Loucy (cell line): ENCODE data around the gene QSOX1.
A peak's percentile ranks its signal among the peaks of the same experiment; 100 is the strongest.

Experiments used
- H2AFZ ChIP-seq: fragments of 200-600 bp; sonication (generic); 2 replicates; pipeline ENCODE4 v1.6.0; 2016; ENCODE audit warnings: antibody characterized with exemption, mild to moderate bottlenecking, low read length, moderate library complexity
- H3F3A ChIP-seq: fragments of 200-600 bp; 2 replicates; pipeline ENCODE4 v1.6.0; 2016; ENCODE audit warnings: antibody characterized with exemption, low read depth, mild to moderate bottlenecking
- H3K27me3 ChIP-seq: fragments of 200-600 bp; sonication (generic); 2 replicates; pipeline ENCODE4 v1.6.1; 2014; ENCODE audit warnings: low read length, mild to moderate bottlenecking; ENCODE audit not compliant: insufficient read depth, poor library complexity, severe bottlenecking
- H3K36me3 ChIP-seq: fragments of 200-600 bp; sonication (generic); 2 replicates; pipeline ENCODE4 v1.6.1; 2016; ENCODE audit warnings: low read length; ENCODE audit not compliant: insufficient read depth
- H3K4me1 ChIP-seq: fragments of 200-600 bp; sonication (generic); 2 replicates; pipeline ENCODE4 v1.5.1; 2014; ENCODE audit warnings: low read length, mild to moderate bottlenecking; ENCODE audit not compliant: insufficient read depth, poor library complexity, severe bottlenecking
- H3K4me2 ChIP-seq: fragments of 200-600 bp; sonication (generic); 2 replicates; pipeline ENCODE4 v1.6.0; 2014; ENCODE audit warnings: antibody characterized with exemption, low read length, low read depth, mild to moderate bottlenecking; ENCODE audit not compliant: poor library complexity, severe bottlenecking
- H3K4me3 ChIP-seq: fragments of 200-600 bp; sonication (generic); 2 replicates; pipeline ENCODE4 v1.5.1; 2014; ENCODE audit warnings: low read length, mild to moderate bottlenecking, mixed read lengths; ENCODE audit not compliant: poor library complexity, severe bottlenecking
- H3K79me2 ChIP-seq: fragments of 200-600 bp; sonication (generic); 2 replicates; pipeline ENCODE4 v1.6.1; 2014; ENCODE audit warnings: low read length; ENCODE audit not compliant: insufficient read depth
- H3K9ac ChIP-seq: fragments of 200-600 bp; sonication (generic); 2 replicates; pipeline ENCODE4 v1.6.0; 2014; ENCODE audit warnings: mild to moderate bottlenecking, low read depth, low read length, moderate library complexity; ENCODE audit not compliant: poor library complexity, severe bottlenecking
- H3K9me2 ChIP-seq: fragments of 200-600 bp; sonication (generic); replicated peaks from 2 replicates; pipeline ENCODE4 v1.6.1; 2016; ENCODE audit warnings: low read depth, low read length, mixed read lengths
- H3K9me3 ChIP-seq: fragments of 200-600 bp; sonication (generic); 2 replicates; pipeline ENCODE4 v1.6.1; 2014; ENCODE audit warnings: mild to moderate bottlenecking, antibody characterized with exemption, low read length, low read depth; ENCODE audit not compliant: insufficient read depth
- H4K20me1 ChIP-seq: fragments of 200-600 bp; sonication (generic); 2 replicates; pipeline ENCODE4 v1.6.0; 2014; ENCODE audit warnings: antibody characterized with exemption, low read length, mild to moderate bottlenecking; ENCODE audit not compliant: insufficient read depth, poor library complexity, severe bottlenecking
- CTCF ChIP-seq: fragments of 200-600 bp; sonication (generic); conservative IDR thresholded peaks from 2 replicates; pipeline ENCODE4 v1.5.1; 2014; ENCODE audit warnings: mild to moderate bottlenecking, antibody characterized with exemption, low read length
- EZH2phosphoT487 ChIP-seq: fragments of 200-600 bp; IDR thresholded peaks from 2 replicates; pipeline ENCODE4 v1.6.1; 2018; ENCODE audit warnings: antibody characterized with exemption, mild to moderate bottlenecking, moderate library complexity, borderline replicate concordance

QSOX1 gene

GRCh38 chr1:180136331-180136967 lies 18.2 kb upstream of the QSOX1 start:
- H3K4me3 ChIP-seq: no peak overlapping the region
- H3F3A ChIP-seq: no peaks in the 10 kb centered on the region
- H3K4me1 ChIP-seq: no peaks in the 10 kb centered on the region
- no peaks in the 10 kb centered on the region for H3K36me3 ChIP-seq
- no peaks in the 10 kb centered on the region for H3K79me2 ChIP-seq
- H2AFZ ChIP-seq: 0 out of 2 replicates have a peak overlapping the region, but pooled peaks have one; percentile 52
- no peaks in the 10 kb centered on the region for H3K9me2 ChIP-seq
- peaks cover 9% of the 10 kb centered on the region; the same call in 1 of the 2 replicates for H3K9me3 ChIP-seq
- TF ChIP-seq EZH2phosphoT487: no peak
- no peak for TF ChIP-seq CTCF
- H4K20me1 ChIP-seq: no peaks in the 10 kb centered on the region
- no peaks in the 10 kb centered on the region for H3K27me3 ChIP-seq
- H3K4me2 ChIP-seq: no peak overlapping the region
- H3K9ac ChIP-seq: no peak overlapping the region

- Histone ChIP-seq H3K36me3 (no peaks in the 10 kb centered on the region), H3K4me1 (no peaks in the 10 kb centered on the region), H3K4me3 (no peak overlapping the region), H3K9ac (no peak overlapping the region), H3K79me2 (no peaks in the 10 kb centered on the region), H3F3A (no peaks in the 10 kb centered on the region), H2AFZ (no peak overlapping the region), H3K27me3 (no peaks in the 10 kb centered on the region), H3K4me2 (no peak overlapping the region), H4K20me1 (no peaks in the 10 kb centered on the region), H3K9me3 (peaks cover 9% of the 10 kb centered on the region; the same call in 1 of the 2 replicates), H3K9me2 (no peaks in the 10 kb centered on the region)
- TF ChIP-seq CTCF (no peak), EZH2phosphoT487 (no peak)
These were observed 17.7 kb upstream of the QSOX1 start for GRCh38 chr1:180136968-180137356.

- no peaks in the 10 kb centered on the region for H3K36me3 ChIP-seq
- no peaks in the 10 kb centered on the region for H4K20me1 ChIP-seq
- no peaks in the 10 kb centered on the region for H3K79me2 ChIP-seq
- peak overlapping the region; percentile 36; the same call in 1 of the 2 replicates for H2AFZ ChIP-seq
- H3K9me2 ChIP-seq: no peaks in the 10 kb centered on the region
- no peaks in the 10 kb centered on the region for H3K27me3 ChIP-seq
- no peak overlapping the region for H3K4me2 ChIP-seq
- TF ChIP-seq CTCF (no peak), EZH2phosphoT487 (no peak)
- peaks cover 9% of the 10 kb centered on the region; the same call in 1 of the 2 replicates for H3K9me3 ChIP-seq
- H3K4me1 ChIP-seq: no peaks in the 10 kb centered on the region
- H3F3A ChIP-seq: no peaks in the 10 kb centered on the region
- no peak overlapping the region for H3K9ac ChIP-seq
- H3K4me3 ChIP-seq: no peak overlapping the region
These were observed 16.9 kb upstream of the QSOX1 start for GRCh38 chr1:180137776-180138175.
